HG03064 (cell line): ENCODE data around the gene C19orf73.

Experiments
- ATAC-seq: cut with Tn5 transposase; IDR thresholded peaks from one replicate; pipeline ENCODE4 v1.9.1; 2021; ENCODE audit warnings: low read depth; ENCODE audit not compliant: unreplicated experiment

Gene C19orf73

DNA sequence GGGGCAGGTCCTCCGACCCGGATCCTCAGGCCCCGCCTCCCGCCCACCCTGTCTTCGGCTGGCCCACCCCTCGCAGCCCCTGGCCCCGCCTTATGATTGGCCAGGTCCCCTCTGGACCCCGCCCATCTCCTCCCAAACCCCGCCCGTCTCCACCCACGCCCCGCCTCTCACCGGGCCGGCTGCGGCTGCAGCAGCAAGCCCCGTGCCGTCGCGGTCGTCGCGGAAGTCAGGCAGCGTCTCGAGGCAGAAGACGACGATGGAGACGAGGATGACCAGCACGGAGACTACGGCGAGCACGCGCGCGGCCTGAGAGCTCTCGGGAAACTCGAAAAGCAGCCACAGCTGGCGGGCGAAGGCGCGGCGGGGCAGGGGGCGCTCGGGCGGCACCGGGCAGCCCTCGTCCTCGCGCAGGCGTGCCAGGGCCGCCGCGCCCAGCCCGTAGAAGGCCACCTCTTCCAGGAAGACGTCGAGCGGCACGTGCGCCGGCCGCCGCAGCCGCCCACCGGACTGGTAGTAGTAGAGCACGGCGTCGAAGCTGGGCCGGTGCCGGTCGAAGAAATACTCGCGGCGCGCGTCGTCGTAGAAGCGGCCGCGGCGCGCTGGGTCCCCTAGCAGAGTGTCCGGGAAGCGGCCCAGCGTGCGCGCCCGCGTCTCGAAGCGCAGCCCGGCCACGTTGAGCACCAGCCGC lies 46.9 kb downstream of the C19orf73 start:
- no peak for ATAC-seq

DNA sequence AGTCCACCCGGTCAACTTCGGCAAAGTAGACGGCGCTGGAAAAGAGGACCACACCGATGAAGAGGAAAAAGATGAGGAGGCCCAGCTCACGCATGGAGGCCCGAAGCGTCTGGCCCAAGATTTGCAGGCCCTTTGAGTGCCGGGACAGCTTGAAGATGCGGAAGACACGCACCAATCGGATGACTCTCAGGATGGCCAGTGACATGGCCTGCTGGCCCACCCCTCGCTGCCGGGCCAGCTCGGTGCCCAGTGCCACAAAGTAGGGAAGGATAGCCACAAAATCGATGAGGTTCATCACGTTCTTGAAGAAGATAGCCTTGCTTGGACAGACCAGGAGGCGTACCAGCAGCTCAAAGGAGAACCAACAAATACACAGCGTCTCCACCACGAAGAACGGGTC lies 48.5 kb downstream of the C19orf73 start:
- no peak for ATAC-seq

DNA sequence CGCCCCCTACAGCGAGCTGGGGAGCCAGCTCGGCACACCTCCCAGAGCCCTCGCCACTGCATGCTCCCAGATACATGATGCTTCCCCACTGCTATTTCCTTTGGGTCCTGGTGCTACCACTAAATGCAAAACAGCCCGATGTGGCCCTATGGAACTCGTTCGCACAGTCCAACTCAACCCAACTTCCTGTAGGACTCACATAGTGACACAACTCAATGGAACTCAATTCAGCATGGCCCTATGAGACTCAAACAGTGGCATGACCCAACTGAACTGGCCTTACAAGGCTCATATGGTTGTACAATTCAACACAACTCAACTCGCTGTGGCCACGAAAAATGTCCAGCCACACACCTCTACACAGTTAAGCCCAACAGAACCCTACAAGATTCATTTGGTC lies 49.9 kb downstream of the C19orf73 start:
- no peak for ATAC-seq
